Stomach smooth muscle (tissue), 2 donors: Measurements from ENCODE around the gene AOX1.

Experiments used
- H3K27ac ChIP-seq: one replicate; pipeline ENCODE4 v1.7.0; 2013; ENCODE audit warnings: mild to moderate bottlenecking, low read length, inconsistent platforms
- H3K27me3 ChIP-seq, 2 donors: one replicate each; pipeline ENCODE4 v1.7.0; 2013; ENCODE audit warnings: low read length in 2 of 2; ENCODE audit not compliant: insufficient read depth in 2 of 2, control insufficient read depth in 1 of 2
- H3K36me3 ChIP-seq, 2 donors: one replicate each; pipeline ENCODE4 v1.7.0; 2013; ENCODE audit warnings: low read length in 2 of 2; ENCODE audit not compliant: control insufficient read depth in 2 of 2, insufficient read depth in 2 of 2
- H3K4me1 ChIP-seq: one replicate; pipeline ENCODE4 v1.7.0; 2013; ENCODE audit warnings: low read length; ENCODE audit not compliant: control insufficient read depth, insufficient read depth
- H3K4me3 ChIP-seq, 2 donors: one replicate each; pipeline ENCODE4 v1.7.0; 2013; ENCODE audit warnings: low read length in 2 of 2
- H3K9ac ChIP-seq, 2 donors: one replicate each; pipeline ENCODE4 v1.7.0; 2013; ENCODE audit warnings: low read length in 2 of 2, mild to moderate bottlenecking in 1 of 2
- H3K9me3 ChIP-seq, 2 donors: one replicate each; pipeline ENCODE4 v1.7.0; 2013; ENCODE audit warnings: low read length in 2 of 2; ENCODE audit not compliant: control insufficient read depth in 2 of 2
- donor health status: healthy.
- donor health status: Pancreatic carcinoma.

Gene AOX1

DNA sequence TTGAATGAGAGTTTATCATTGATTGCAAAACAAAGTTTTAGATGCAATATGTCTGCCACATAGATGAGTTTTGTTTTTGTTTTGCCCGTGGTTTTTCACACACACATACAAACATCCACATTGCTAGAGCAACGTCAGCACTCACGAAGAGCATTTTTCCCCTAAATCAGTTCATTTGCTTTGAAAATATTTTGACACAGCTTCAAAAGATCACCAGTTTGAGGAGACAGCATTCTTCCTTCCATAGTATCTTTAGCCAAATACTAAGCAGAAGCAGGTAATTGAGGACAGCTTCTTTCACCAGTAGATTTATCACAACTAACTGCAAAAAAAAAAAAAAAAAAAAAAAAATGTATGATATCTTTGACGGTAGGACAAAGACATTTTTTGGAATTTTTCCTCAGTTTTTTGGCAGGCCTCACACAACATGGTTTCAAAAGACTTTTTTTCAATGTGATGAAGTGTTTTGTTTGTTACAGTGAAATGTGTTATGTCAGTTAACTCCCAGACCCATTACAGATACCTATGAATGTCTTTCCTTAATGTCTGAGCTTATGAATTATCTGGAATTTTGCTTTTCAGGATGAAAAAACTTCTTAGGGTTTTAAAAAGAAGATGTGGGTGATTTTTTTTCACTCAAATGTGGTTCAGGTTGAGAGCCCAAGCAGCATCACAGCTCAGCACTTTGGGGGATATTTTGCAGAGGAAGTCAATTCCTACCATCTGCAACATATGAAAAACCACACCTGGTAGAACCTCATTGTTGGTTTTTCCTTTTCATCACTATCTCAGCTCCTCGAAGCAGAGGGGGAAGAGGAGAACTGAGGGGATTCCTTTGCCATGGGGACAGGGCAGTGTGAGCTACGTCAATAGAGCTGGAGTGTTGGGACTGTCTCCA lies 31.6 kb downstream of the AOX1 start:
- no peak overlapping the region for H3K27ac ChIP-seq
- H3K36me3 ChIP-seq: peaks cover 0 to under 1% of the 10 kb centered on the region in 2 donors
- no peaks in the 10 kb centered on the region for H3K9me3 ChIP-seq
- H3K9ac ChIP-seq: no peak overlapping the region
- no peaks in the 10 kb centered on the region for H3K27me3 ChIP-seq
- no peak overlapping the region for H3K4me3 ChIP-seq
- no peaks in the 10 kb centered on the region for H3K4me1 ChIP-seq

DNA sequence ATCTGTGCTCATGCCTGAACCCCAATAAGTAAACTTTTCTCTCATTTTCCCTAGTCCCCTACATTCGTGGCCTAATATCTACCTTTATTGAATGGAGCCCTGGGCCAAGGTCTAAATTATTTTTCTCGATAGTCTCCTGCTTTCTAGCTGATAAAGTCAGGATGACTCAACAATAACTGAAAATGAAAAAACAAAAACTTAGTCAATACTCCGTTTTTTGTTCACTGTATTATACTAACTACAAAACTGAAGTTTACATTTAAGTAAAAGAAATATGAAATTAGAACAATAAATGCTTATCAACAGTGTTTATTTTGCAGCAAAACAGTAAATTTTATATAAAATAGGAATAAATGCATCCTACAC lies 32.2 kb downstream of the AOX1 start:
- Histone ChIP-seq H3K27me3 (no peaks in the 10 kb centered on the region), H3K4me3 (no peak overlapping the region), H3K36me3 (no peaks in the 10 kb centered on the region), H3K27ac (no peak overlapping the region), H3K4me1 (no peaks in the 10 kb centered on the region), H3K9me3 (no peaks in the 10 kb centered on the region), H3K9ac (no peak overlapping the region)

DNA sequence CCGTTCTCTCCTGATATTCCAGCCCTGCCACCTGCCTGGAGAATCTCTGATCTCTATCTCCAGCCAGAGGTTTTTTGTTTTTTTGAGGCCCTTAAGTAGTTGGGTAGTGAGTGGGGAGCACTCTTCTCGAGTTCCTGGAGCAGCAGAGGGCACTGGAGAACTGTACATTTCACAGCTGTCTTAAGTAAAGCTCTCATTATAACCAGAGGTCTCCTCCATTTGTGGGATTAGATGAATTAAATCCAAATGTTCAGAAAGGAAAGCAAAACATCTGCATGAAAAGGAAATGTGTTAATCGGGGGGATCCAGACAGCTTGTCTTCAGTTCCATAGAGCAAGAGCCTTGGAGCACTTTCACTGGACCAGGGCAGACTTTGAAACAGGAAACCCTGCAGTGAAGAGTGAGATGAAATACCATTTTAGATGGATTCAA lies 32.8 kb downstream of the AOX1 start:
- Histone ChIP-seq H3K27ac (no peak overlapping the region), H3K9me3 (no peaks in the 10 kb centered on the region), H3K9ac (no peak overlapping the region), H3K36me3 (no peaks in the 10 kb centered on the region), H3K4me3 (no peak overlapping the region), H3K4me1 (no peaks in the 10 kb centered on the region), H3K27me3 (peaks cover 0 to 2% of the 10 kb centered on the region in 2 donors)

DNA sequence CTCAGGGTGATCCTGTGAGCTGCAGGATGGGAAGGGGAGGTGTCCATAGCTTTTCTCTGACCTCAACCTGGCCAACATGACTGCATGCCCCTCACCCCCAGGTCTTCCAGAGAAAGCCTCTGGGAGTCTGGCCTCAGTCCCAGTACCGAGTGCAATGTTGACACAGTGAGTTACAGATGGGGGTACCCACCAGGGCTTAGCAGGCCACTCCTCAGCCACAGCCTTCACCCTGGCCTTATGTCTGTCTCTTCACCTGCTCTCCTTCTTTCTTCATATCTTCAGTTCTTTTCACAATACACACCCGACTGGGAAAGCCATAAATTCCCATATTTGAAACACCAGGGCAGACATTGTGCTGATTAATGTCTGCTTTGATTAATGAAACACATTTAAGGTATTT lies 33.5 kb downstream of the AOX1 start:
- Histone ChIP-seq H3K9me3 (no peaks in the 10 kb centered on the region), H3K4me1 (no peaks in the 10 kb centered on the region), H3K27me3 (peaks cover 0 to 2% of the 10 kb centered on the region in 2 donors), H3K36me3 (no peaks in the 10 kb centered on the region), H3K9ac (no peak overlapping the region), H3K27ac (no peak overlapping the region), H3K4me3 (no peak overlapping the region)

DNA sequence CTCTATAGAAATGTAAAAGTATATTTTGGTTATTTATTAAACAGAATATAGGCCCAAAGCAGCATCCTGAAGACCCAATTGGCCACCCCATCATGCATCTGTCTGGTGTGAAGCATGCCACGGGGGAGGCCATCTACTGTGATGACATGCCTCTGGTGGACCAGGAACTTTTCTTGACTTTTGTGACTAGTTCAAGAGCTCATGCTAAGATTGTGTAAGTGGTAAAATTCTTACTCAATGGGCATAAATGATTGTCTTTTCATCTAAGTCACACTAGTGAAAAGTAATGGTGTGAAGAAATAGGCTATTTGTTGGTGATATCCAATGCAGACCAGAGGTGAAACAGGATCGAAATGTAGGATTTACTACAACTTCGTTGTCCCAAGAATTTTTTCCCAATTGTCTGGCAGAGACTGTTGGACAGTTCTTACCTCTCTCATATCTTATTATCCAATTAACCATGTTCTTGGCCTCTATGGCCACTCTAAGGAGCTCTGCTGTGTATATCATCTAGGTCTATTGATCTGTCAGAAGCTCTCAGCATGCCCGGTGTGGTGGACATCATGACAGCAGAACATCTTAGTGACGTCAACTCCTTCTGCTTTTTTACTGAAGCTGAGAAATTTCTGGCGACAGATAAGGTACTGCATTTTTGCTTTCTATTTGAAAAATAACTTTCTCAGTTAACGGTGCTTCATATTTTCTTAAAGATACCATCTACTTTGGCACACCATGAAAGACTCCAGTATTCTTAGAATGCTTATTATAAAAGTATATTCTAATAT lies 35.0 kb downstream of the AOX1 start:
- H3K27me3 ChIP-seq: peaks cover 0 to 2% of the 10 kb centered on the region in 2 donors
- no peaks in the 10 kb centered on the region for H3K4me1 ChIP-seq
- no peak overlapping the region for H3K4me3 ChIP-seq
- H3K9me3 ChIP-seq: no peaks in the 10 kb centered on the region
- H3K36me3 ChIP-seq: no peaks in the 10 kb centered on the region
- no peak overlapping the region for H3K9ac ChIP-seq
- no peak overlapping the region for H3K27ac ChIP-seq

DNA sequence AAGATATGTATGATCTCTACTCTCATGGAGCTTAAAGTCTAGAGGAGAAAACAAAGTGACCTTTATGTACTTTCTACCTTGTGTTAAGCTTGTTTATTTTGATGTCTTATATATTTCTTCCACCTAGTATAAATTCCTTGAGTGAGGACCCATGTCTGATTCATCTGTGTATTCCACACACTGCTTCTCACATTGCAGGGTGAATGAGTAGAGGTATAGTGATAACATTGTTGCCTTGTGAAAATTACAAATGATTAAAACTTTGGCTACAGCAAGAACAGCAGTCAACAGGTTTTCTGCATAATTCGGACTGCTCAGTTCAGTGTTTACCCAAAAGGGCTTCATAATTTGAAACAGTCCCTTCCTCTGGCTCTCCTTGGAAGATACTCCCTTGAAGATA lies 36.3 kb downstream of the AOX1 start:
- no peak overlapping the region for H3K4me3 ChIP-seq
- no peaks in the 10 kb centered on the region for H3K36me3 ChIP-seq
- no peaks in the 10 kb centered on the region for H3K4me1 ChIP-seq
- no peaks in the 10 kb centered on the region for H3K9me3 ChIP-seq
- no peak overlapping the region for H3K27ac ChIP-seq
- no peak overlapping the region for H3K9ac ChIP-seq
- H3K27me3 ChIP-seq: peaks cover 0 to 2% of the 10 kb centered on the region in 2 donors

DNA sequence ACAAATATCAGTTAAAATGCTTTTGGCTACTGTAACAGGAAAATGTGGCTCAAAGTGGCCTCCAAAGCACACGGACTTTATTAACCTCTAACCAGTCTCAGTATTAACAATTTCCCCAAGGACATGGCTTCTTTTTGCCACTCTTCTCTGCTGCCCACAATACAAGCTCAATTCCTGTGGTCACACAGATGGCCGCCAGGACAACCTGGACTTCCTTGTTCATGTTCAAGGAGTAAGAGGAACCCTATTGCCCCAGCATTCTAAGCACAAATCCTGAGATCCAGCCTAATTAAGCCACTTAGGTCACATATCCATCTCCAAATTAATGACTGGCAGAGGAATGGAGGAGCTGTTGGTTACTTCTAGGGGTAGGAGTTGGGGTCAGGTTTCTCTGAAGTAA lies 38.2 kb downstream of the AOX1 start:
- no peak overlapping the region for H3K27ac ChIP-seq
- H3K4me1 ChIP-seq: no peaks in the 10 kb centered on the region
- no peak overlapping the region for H3K9ac ChIP-seq
- H3K27me3 ChIP-seq: peaks cover 0 to 2% of the 10 kb centered on the region in 2 donors
- no peaks in the 10 kb centered on the region for H3K9me3 ChIP-seq
- H3K4me3 ChIP-seq: no peak overlapping the region
- no peaks in the 10 kb centered on the region for H3K36me3 ChIP-seq

DNA sequence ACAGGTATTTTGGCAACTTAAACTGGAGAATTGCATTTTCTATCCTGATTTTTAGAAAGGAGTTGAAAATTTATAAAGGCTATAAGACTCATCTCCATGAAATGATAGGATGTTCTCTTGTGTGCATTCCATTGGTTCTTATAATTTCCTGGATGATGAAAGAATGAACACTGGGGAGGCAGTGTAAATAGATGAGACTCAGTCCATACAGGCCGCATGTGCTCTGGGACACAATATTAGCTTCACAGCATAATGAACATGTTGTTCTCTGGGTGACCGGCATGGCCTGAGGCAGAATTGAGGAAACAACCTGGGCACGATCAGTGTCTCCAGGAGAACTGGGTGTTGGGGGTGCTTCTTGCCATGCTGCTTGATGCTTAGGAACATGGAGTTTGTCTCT lies 38.8 kb downstream of the AOX1 start:
- Histone ChIP-seq H3K9me3 (no peaks in the 10 kb centered on the region), H3K27ac (no peak overlapping the region), H3K9ac (no peak overlapping the region), H3K4me3 (no peak overlapping the region), H3K36me3 (no peaks in the 10 kb centered on the region), H3K4me1 (no peaks in the 10 kb centered on the region), H3K27me3 (peaks cover 0 to 2% of the 10 kb centered on the region in 2 donors)

DNA sequence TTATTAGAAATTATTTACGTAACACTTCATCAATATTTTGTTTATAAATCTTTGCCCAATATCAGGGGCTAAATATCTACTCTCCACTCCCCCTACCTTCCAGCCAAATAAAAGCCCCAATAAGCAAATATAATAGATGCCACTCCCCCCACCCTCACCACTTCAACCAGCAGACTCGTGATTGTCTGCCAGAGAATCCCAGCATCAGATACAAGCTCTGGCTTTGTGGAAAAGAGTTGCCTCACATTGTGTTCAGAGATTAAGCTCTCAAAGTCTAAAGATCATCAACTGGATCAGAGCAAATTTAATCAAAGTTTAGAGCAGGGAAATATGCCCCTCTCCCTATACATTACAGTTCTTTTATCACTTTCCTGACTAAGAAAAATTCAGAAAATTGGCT lies 39.5 kb downstream of the AOX1 start:
- H3K4me1 ChIP-seq: no peaks in the 10 kb centered on the region
- no peaks in the 10 kb centered on the region for H3K9me3 ChIP-seq
- H3K27me3 ChIP-seq: peaks cover 0 to 2% of the 10 kb centered on the region in 2 donors
- H3K4me3 ChIP-seq: no peak overlapping the region
- H3K36me3 ChIP-seq: no peaks in the 10 kb centered on the region
- H3K9ac ChIP-seq: no peak overlapping the region
- H3K27ac ChIP-seq: no peak overlapping the region

DNA sequence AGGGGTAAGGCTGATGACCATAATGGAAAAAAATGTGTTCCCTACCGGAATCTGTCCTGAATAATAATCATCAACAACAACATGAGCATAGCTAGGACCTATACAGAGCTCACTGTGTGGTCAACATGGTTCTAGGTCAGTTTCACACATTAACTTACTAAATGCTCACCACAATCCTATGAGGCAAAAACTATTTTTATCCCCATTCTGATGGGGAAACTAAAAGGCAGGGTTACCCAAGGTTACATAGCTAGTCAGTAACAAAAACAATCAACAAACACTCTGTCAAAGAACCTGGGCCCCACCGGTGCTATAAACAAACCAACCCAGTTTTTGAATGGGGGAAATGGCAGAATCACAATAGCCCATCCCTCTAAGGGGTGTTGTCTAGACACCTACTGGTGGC lies 40.1 kb downstream of the AOX1 start:
- H3K9ac ChIP-seq: no peak overlapping the region
- H3K36me3 ChIP-seq: no peaks in the 10 kb centered on the region
- no peaks in the 10 kb centered on the region for H3K9me3 ChIP-seq
- no peaks in the 10 kb centered on the region for H3K4me1 ChIP-seq
- peaks cover 0 to 2% of the 10 kb centered on the region in 2 donors for H3K27me3 ChIP-seq
- H3K4me3 ChIP-seq: no peak overlapping the region
- H3K27ac ChIP-seq: no peak overlapping the region
